A549 (cell line): ENCODE results near the gene CCNG2. TPM values are rescaled to one million over a fixed set of nuclear protein-coding genes. Genes with fewer than 3 reads are reported as not detected.

Experiments used
- ATAC-seq, 2 experiments: fragments of 200-7000 bp in 1 of 2; fragments of >200 bp in 1 of 2; cut with Nextera tagmentation in 1 of 2; cut with Tn5 transposase in 1 of 2; 3 replicates each; pipeline versions ENCODE4 v1.8.0 to v1.9.1; 2018 to 2020; ENCODE audit warnings: mild to moderate bottlenecking in 1 of 2, moderate library complexity in 1 of 2
- CTCF ChIA-PET: fragments of 300-600 bp; sonication (Branson Sonifier 250); formaldehyde crosslinking; extraction: SDS; loops from one replicate; lab custom pipeline; 2021; ENCODE audit warnings: antibody characterized with exemption, inconsistent platforms; lab: Yijun Ruan, JAX
- POLR2A ChIA-PET: fragments of 350-600 bp; formaldehyde crosslinking; extraction: SDS; loops from one replicate; lab custom pipeline; 2021; ENCODE audit warnings: antibody characterized with exemption, inconsistent platforms; lab: Yijun Ruan, JAX
- DNase-seq, 2 experiments: peaks; one replicate each; pipeline versions ENCODE4 v3.0.0 to v3.0.0-alpha.2; 2011 to 2016; ENCODE audit warnings: low read depth in 1 of 2, low spot score in 1 of 2
- FAIRE-seq: peaks from 2 replicates; lab custom pipeline; 2011; peaks lifted over from hg19 to GRCh38; lab: Jason Lieb, UNC
- H3K27ac ChIP-seq, 2 experiments: fragments of >200 bp; sonication (Bioruptor Twin); formaldehyde crosslinking; 3 replicates each; pipeline ENCODE4 v1.5.1; 2016 to 2017
- H3K4me1 ChIP-seq: fragments of >200 bp; sonication (Bioruptor Twin); formaldehyde crosslinking; 3 replicates; pipeline ENCODE4 v1.6.1; 2016
- H3K4me2 ChIP-seq: fragments of >200 bp; sonication (Bioruptor Twin); formaldehyde crosslinking; 3 replicates; pipeline ENCODE4 v1.6.1; 2016
- H3K4me3 ChIP-seq: fragments of >200 bp; sonication (Bioruptor Twin); formaldehyde crosslinking; 3 replicates; pipeline ENCODE4 v1.5.1; 2016
- H3K9me3 ChIP-seq: fragments of >200 bp; sonication (Bioruptor Twin); formaldehyde crosslinking; 3 replicates; pipeline ENCODE4 v1.6.1; 2016
- CBX2 ChIP-seq: fragments of 200-600 bp; sonication (generic); IDR thresholded peaks from 2 replicates; pipeline ENCODE4 v1.6.1; 2016; ENCODE audit warnings: low read depth, mild to moderate bottlenecking, borderline replicate concordance
- EHF ChIP-seq: fragments of 250-450 bp; sonication (Bioruptor Pico); IDR thresholded peaks from 2 replicates; pipeline ENCODE4 v1.5.0; 2020; ENCODE audit warnings: mild to moderate bottlenecking
- EHMT2 ChIP-seq: fragments of 200-600 bp; sonication (generic); IDR thresholded peaks from 2 replicates; pipeline ENCODE4 v1.6.1; 2016; ENCODE audit warnings: antibody characterized with exemption, low read depth, mild to moderate bottlenecking, moderate library complexity
- EP300 ChIP-seq, 2 experiments: fragments of >200 bp; sonication (Bioruptor Twin); formaldehyde crosslinking; IDR thresholded peaks; 2 replicates in 1 of 2; 3 replicates in 1 of 2; pipeline ENCODE4 v1.6.1; 2016 to 2017
- ESRRA ChIP-seq: fragments of 150-350 bp; IDR thresholded peaks from 2 replicates; pipeline ENCODE4 v1.6.1; 2014; ENCODE audit warnings: mild to moderate bottlenecking, low read length, borderline replicate concordance
- FOXS1 ChIP-seq: fragments of 250-450 bp; sonication (Bioruptor Pico); IDR thresholded peaks from 2 replicates; pipeline ENCODE4 v1.5.0; 2020; ENCODE audit warnings: mild to moderate bottlenecking, moderate library complexity
- GATA3 ChIP-seq: IDR thresholded peaks from 2 replicates; pipeline ENCODE4 v1.6.1; 2012; ENCODE audit warnings: borderline replicate concordance
- HDAC2 ChIP-seq: fragments of 200-600 bp; sonication (generic); IDR thresholded peaks from 2 replicates; pipeline ENCODE4 v1.6.1; 2016
- JUN ChIP-seq, 2 experiments: fragments of >200 bp; sonication (Bioruptor Twin); formaldehyde crosslinking; IDR thresholded peaks; 2 replicates in 1 of 2; 3 replicates in 1 of 2; pipeline ENCODE4 v1.6.1; 2016 to 2017
- JUNB ChIP-seq: fragments of >200 bp; sonication (Bioruptor Twin); formaldehyde crosslinking; IDR thresholded peaks from 2 replicates; pipeline ENCODE4 v1.6.1; 2016
- KDM1A ChIP-seq: fragments of 200-600 bp; sonication (generic); IDR thresholded peaks from 2 replicates; pipeline ENCODE4 v1.6.1; 2016; ENCODE audit warnings: low read depth, mild to moderate bottlenecking
- KDM5A ChIP-seq: fragments of 200-600 bp; sonication (generic); IDR thresholded peaks from 2 replicates; pipeline ENCODE4 v1.6.1; 2016; ENCODE audit warnings: antibody characterized with exemption, mild to moderate bottlenecking
- MAFK ChIP-seq: fragments of 450-650 bp; IDR thresholded peaks from 2 replicates; pipeline ENCODE4 v1.6.1; 2014; ENCODE audit not compliant: partially characterized antibody
- MAZ ChIP-seq: fragments of 150-350 bp; IDR thresholded peaks from 2 replicates; pipeline ENCODE4 v1.6.1; 2014; ENCODE audit warnings: antibody characterized with exemption, low read depth, low read length, borderline replicate concordance
- MYC ChIP-seq: IDR thresholded peaks from 2 replicates; pipeline ENCODE4 v1.6.1; 2012; ENCODE audit warnings: mild to moderate bottlenecking, inconsistent platforms, low read length, improper control_type of control experiment, borderline replicate concordance
- NR3C1 ChIP-seq: fragments of >200 bp; sonication (Bioruptor Twin); formaldehyde crosslinking; IDR thresholded peaks from 3 replicates; pipeline ENCODE4 v1.6.1; 2017
- PHF8 ChIP-seq: fragments of 200-600 bp; sonication (generic); IDR thresholded peaks from 2 replicates; pipeline ENCODE4 v1.6.1; 2016; ENCODE audit warnings: low read depth, mild to moderate bottlenecking, antibody characterized with exemption, moderate library complexity, borderline replicate concordance
- POLR2AphosphoS2 ChIP-seq: conservative IDR thresholded peaks from 2 replicates; pipeline ENCODE4 v1.6.1; 2012; ENCODE audit warnings: low read length, improper control_type of control experiment, inconsistent platforms
- RNF2 ChIP-seq: fragments of 200-600 bp; sonication (generic); IDR thresholded peaks from 2 replicates; pipeline ENCODE4 v1.6.1; 2016; ENCODE audit warnings: low read depth, mild to moderate bottlenecking, antibody characterized with exemption, moderate library complexity, borderline replicate concordance
- SMC3 ChIP-seq: fragments of >200 bp; sonication (Bioruptor Twin); formaldehyde crosslinking; IDR thresholded peaks from 3 replicates; pipeline ENCODE4 v1.6.1; 2018; ENCODE audit warnings: inconsistent platforms
- SREBF2 ChIP-seq: fragments of 450-650 bp; IDR thresholded peaks from 2 replicates; pipeline ENCODE4 v1.6.1; 2014; ENCODE audit warnings: mild to moderate bottlenecking, moderate library complexity
- ZC3H11A ChIP-seq: fragments of 450-650 bp; IDR thresholded peaks from 2 replicates; pipeline ENCODE4 v1.6.1; 2014; ENCODE audit warnings: antibody characterized with exemption, mild to moderate bottlenecking
- ZFP36 ChIP-seq: fragments of 450-650 bp; IDR thresholded peaks from 2 replicates; pipeline ENCODE4 v1.6.1; 2014; ENCODE audit warnings: borderline replicate concordance; ENCODE audit not compliant: partially characterized antibody
- ZNF302 ChIP-seq: fragments of 250-450 bp; sonication (Bioruptor Pico); IDR thresholded peaks from 2 replicates; pipeline ENCODE4 v1.9.0; 2021; ENCODE audit warnings: inconsistent platforms, mild to moderate bottlenecking, moderate library complexity
- ZSCAN20 ChIP-seq: fragments of 250-450 bp; sonication (Bioruptor Pico); IDR thresholded peaks from 2 replicates; pipeline ENCODE4 v1.8.0; 2022; ENCODE audit warnings: mild to moderate bottlenecking, moderate library complexity
- WGBS: methylation state at CpG from one replicate; pipeline ENCODE4 v1.1.6; 2017; ENCODE audit errors: missing lambda C conversion rate; 5-methylcytosine and 5-hydroxymethylcytosine counted together
- polyA plus RNA-seq, 4 experiments: library from polyadenylated mRNA; depleted of rRNA in 3 of 4; stranded (reverse); fragments of >200 nt; fragmentation: RNase III in 1 of 4; extraction: RNeasy Plus Mini Kit Qiagen cat#74134 plus additional on column Dnase treatment in 1 of 4; gene quantifications; 2 replicates in 3 of 4; 3 replicates in 1 of 4; pipeline ENCODE4 v1.2.3, GENCODE V29; 2011 to 2017
- TF ChIP-seq, protein P1 (sequence below): fragments of >200 bp; sonication (Bioruptor Twin); formaldehyde crosslinking; IDR thresholded peaks from 3 replicates; pipeline ENCODE4 v1.5.1; 2016
- TF ChIP-seq, protein P2 (sequence below): IDR thresholded peaks from 2 replicates; pipeline ENCODE4 v1.6.1; 2012; ENCODE audit warnings: low read depth, borderline replicate concordance
- TF ChIP-seq, protein P3 (sequence below): IDR thresholded peaks from 2 replicates; pipeline ENCODE4 v1.6.1; 2012
- TF ChIP-seq, protein P4 (sequence below): IDR thresholded peaks from 2 replicates; pipeline ENCODE4 v1.6.1; 2012
- TF ChIP-seq, protein P5 (sequence below): fragments of 250-450 bp; sonication (Bioruptor Pico); IDR thresholded peaks from 2 replicates; pipeline ENCODE4 v1.5.0; 2020; ENCODE audit warnings: low read depth, mild to moderate bottlenecking, moderate library complexity

The CCNG2 gene
- polyA plus RNA-seq, 2 of the 4 experiments (the other 2 are of a cell fraction), result 3.9 to 9.8 TPM

DNA sequence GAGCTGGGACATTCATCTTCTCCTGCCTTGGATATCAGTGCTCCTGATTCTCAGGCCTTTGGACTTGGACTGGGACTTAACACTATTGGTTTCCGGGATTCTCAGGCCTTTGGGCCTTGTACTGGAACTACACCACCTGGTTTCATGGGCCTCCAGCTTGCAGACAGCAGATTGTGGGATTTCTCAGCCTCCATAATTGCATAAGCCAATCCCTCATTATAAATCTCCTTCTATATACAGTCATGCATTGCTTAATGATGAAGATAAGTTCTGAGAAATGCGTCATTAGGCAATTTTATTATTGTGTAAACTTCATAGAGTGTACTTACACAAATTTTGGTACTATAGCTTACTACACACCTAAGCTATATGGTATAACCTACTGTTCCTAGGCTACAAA, 8.9 kb upstream of the CCNG2 start:
- CTCF ChIA-PET, result interaction anchor here (0.8 kb wide), 1 partner anchor 53 kb away, joined by 3 read pairs; no protein-coding TSS in a partner anchor
- Histone ChIP-seq H3K4me2 (no peak overlapping the region), H3K4me1 (peaks cover 19% of the 10 kb centered on the region), H3K27ac (no peak overlapping the region), H3K9me3 (no peaks in the 10 kb centered on the region), H3K4me3 (no peak overlapping the region)
- POLR2A ChIA-PET, result no interaction called here
- no peak for TF ChIP-seq CBX2
- no peak for TF ChIP-seq JUNB
- TF ChIP-seq SMC3, result no peak
- TF ChIP-seq, protein P1, sequence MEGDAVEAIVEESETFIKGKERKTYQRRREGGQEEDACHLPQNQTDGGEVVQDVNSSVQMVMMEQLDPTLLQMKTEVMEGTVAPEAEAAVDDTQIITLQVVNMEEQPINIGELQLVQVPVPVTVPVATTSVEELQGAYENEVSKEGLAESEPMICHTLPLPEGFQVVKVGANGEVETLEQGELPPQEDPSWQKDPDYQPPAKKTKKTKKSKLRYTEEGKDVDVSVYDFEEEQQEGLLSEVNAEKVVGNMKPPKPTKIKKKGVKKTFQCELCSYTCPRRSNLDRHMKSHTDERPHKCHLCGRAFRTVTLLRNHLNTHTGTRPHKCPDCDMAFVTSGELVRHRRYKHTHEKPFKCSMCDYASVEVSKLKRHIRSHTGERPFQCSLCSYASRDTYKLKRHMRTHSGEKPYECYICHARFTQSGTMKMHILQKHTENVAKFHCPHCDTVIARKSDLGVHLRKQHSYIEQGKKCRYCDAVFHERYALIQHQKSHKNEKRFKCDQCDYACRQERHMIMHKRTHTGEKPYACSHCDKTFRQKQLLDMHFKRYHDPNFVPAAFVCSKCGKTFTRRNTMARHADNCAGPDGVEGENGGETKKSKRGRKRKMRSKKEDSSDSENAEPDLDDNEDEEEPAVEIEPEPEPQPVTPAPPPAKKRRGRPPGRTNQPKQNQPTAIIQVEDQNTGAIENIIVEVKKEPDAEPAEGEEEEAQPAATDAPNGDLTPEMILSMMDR, result no peak
- TF ChIP-seq KDM5A, result no peak
- TF ChIP-seq, protein P2, sequence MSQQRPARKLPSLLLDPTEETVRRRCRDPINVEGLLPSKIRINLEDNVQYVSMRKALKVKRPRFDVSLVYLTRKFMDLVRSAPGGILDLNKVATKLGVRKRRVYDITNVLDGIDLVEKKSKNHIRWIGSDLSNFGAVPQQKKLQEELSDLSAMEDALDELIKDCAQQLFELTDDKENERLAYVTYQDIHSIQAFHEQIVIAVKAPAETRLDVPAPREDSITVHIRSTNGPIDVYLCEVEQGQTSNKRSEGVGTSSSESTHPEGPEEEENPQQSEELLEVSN, result no peak
- no peak for TF ChIP-seq RNF2
- TF ChIP-seq GATA3, result no peak
- TF ChIP-seq EHF (CRISPR knock-in tag), result no peak
- no peak for TF ChIP-seq ZSCAN20 (CRISPR knock-in tag)
- TF ChIP-seq NR3C1, result no peak
- no peak for TF ChIP-seq KDM1A
- TF ChIP-seq MYC, result no peak
- TF ChIP-seq, protein P3, sequence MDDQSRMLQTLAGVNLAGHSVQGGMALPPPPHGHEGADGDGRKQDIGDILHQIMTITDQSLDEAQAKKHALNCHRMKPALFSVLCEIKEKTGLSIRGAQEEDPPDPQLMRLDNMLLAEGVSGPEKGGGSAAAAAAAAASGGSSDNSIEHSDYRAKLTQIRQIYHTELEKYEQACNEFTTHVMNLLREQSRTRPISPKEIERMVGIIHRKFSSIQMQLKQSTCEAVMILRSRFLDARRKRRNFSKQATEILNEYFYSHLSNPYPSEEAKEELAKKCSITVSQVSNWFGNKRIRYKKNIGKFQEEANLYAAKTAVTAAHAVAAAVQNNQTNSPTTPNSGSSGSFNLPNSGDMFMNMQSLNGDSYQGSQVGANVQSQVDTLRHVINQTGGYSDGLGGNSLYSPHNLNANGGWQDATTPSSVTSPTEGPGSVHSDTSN, result no peak
- no peak for TF ChIP-seq MAFK
- TF ChIP-seq ZFP36, result no peak
- TF ChIP-seq ZNF302 (CRISPR knock-in tag), result no peak
- TF ChIP-seq EP300 (IDR thresholded peaks at IDR 0.05), result no peak
- TF ChIP-seq POLR2AphosphoS2, result no peak
- no peak for TF ChIP-seq EHMT2
- WGBS, result 70% methylated on average over 2 of the region's 2 CpGs
- DNase-seq, result no peak
- ATAC-seq, result no peak
- no peak for FAIRE-seq

DNA sequence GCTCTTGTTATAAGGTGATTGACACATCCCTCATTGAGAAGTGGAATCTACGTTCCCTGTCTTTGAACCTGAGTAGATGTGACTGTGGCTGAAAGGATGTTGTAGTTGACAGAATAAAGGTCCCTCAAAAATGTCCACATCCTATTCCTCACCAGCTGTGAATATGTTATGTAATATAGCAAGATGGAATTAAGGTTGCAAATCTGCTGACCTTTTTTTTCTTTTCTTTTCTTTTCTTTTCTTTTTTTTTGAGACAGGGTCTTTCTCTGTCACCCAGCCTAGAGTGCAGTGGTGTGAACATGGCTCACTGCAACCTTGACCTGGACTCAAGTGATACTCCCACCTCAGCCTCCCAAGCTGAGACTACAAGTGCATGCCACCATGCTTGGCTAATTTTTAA, 7.2 kb upstream of the CCNG2 start:
- Histone ChIP-seq H3K4me1 (peaks cover 19% of the 10 kb centered on the region), H3K27ac (no peak overlapping the region), H3K4me3 (no peak overlapping the region), H3K9me3 (no peaks in the 10 kb centered on the region), H3K4me2 (no peak overlapping the region)
- DNase-seq, result no peak
- POLR2A ChIA-PET, result no interaction called here
- CTCF ChIA-PET, result no interaction called here
- no peak for FAIRE-seq
- TF ChIP-seq MAZ (no peak), MAFK (peak; percentile 25)
- ATAC-seq, result no peak
- WGBS, result 85% methylated on average over 1 of the region's 1 CpG

DNA sequence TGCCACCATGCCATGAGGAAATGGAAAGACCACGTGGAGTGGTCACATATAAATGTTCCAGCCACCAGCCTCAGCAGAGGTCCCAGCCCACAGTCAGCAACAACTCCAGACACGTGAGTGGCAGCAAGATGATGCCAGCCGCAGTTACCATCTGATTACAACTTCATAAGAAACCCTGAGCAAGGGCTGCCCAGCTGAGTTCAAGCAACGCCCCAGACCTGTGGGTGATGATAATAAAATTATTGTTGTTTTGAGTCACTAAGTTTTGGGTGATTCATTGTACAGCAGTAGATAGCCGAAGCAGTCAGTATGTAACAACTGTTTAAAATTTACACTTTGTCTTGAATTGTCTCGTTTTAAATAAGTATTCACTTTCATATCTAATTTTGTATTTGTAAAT, 5.8 kb upstream of the CCNG2 start:
- Histone ChIP-seq H3K27ac (no peak overlapping the region), H3K4me3 (no peak overlapping the region), H3K4me1 (peaks cover 14% of the 10 kb centered on the region), H3K9me3 (no peaks in the 10 kb centered on the region), H3K4me2 (no peak overlapping the region)
- DNase-seq, result no peak
- ChIA-PET CTCF (no interaction called here), POLR2A (no interaction called here)
- 43% methylated on average over 6 of the region's 6 CpGs for WGBS
- no peak for ATAC-seq
- no peak for FAIRE-seq
- TF ChIP-seq, protein P4, sequence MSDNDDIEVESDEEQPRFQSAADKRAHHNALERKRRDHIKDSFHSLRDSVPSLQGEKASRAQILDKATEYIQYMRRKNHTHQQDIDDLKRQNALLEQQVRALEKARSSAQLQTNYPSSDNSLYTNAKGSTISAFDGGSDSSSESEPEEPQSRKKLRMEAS, result no peak
- TF ChIP-seq ZC3H11A, result no peak
- no peak for TF ChIP-seq ESRRA
- no peak for TF ChIP-seq SMC3
- no peak for TF ChIP-seq GATA3
- TF ChIP-seq, protein P5, sequence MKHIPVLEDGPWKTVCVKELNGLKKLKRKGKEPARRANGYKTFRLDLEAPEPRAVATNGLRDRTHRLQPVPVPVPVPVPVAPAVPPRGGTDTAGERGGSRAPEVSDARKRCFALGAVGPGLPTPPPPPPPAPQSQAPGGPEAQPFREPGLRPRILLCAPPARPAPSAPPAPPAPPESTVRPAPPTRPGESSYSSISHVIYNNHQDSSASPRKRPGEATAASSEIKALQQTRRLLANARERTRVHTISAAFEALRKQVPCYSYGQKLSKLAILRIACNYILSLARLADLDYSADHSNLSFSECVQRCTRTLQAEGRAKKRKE, result no peak
- TF ChIP-seq EHF (CRISPR knock-in tag), result no peak
- no peak for TF ChIP-seq JUN (IDR thresholded peaks at IDR 0.05)
- TF ChIP-seq PHF8, result no peak
- no peak for TF ChIP-seq POLR2AphosphoS2
- no peak for TF ChIP-seq FOXS1
- no peak for TF ChIP-seq SREBF2
- TF ChIP-seq HDAC2, result no peak
